ENCODE results near the gene EBF3. TPM values are rescaled to one million over a fixed set of nuclear protein-coding genes. Genes with fewer than 3 reads are reported as not detected.

The EBF3 gene
- total RNA-seq, 2 experiments from 2014 or later = not detected

DNA sequence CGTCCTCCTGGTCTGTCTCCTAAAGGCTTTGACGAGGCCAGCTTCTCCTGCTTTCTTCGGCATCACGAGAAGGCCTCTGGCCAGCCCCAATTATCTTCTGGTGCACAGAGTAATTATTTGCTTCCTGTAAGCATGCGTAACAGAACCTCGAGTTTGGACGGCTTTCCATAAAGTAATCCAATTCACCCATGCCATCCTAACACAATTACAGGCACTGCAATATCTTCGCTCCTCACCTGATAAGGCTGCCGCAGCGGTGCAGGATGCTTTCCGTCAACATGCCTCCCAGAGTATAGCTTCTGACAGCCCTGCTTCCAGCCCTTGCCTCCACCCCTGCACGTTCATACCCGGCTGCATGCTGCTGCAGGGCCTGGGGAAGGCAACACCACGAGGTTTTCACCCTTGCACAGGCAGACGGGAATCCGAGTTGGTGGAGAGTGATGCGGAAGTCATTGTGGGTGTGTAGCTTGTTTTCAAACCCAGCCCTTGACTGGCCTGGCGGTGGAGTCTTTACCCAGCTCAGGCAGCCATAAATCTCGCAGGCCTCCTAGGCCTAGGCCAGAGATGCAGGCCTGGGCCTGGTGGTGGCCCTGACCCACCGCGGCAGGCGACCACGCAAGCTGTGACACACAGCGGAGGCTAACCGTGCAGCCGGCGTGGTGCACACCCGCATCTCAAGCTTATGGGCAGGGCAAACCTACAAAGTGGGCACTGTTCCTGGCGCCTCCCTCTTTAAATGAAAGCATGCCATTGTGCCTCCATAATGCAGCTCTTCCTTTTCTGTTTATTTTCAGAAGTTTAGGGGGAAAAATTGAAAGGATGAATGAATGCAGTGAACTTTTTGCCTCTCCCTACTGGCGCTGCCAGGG is 12.7 kb downstream of the EBF3 start:
- DNase-seq = no peak
- ChIA-PET POLR2A (no interaction called here), CTCF (no interaction called here)
- Mint-ChIP-seq H3K9me3 (no peaks in the 10 kb centered on the region), H3K4me3 (no peak overlapping the region), H3K4me1 (ENCODE audit: low read depth) (no peaks in the 10 kb centered on the region), H3K36me3 (ENCODE audit: low read depth) (no peaks in the 10 kb centered on the region), H3K27me3 (peaks cover 74% of the 10 kb centered on the region), H3K27ac (no peak overlapping the region)
- Histone ChIP-seq H3K27me3 (ENCODE audit: control insufficient read depth in 1 of 2, insufficient read depth in 2 of 2, low read length in 2 of 2) (peaks cover 23 to 39% of the 10 kb centered on the region in 2 experiments), H3K9me3 (ENCODE audit: control insufficient read depth in 1 of 2, insufficient read depth in 1 of 2, low read length in 2 of 2) (peaks cover 0 to 11% of the 10 kb centered on the region in 2 experiments), H3K4me3 (ENCODE audit: low read length) (no peak overlapping the region), H3K4me1 (ENCODE audit: insufficient read depth, low read length) (no peaks in the 10 kb centered on the region), H3K36me3 (ENCODE audit: insufficient read depth, low read length) (no peaks in the 10 kb centered on the region), H3K27ac (ENCODE audit: low read depth in 1 of 2, low read length in 2 of 2) (no peak overlapping the region)
- intact Hi-C loops (cut with DNase I, micrococcal nuclease) = loop anchor here in 1 of 2 experiments (10.0 kb wide), 1 partner anchor 163 kb away; the partner anchor contains the start of gene C10orf143
- ATAC-seq (ENCODE audit: poor library complexity) = no peak
- TF ChIP-seq, protein P1, sequence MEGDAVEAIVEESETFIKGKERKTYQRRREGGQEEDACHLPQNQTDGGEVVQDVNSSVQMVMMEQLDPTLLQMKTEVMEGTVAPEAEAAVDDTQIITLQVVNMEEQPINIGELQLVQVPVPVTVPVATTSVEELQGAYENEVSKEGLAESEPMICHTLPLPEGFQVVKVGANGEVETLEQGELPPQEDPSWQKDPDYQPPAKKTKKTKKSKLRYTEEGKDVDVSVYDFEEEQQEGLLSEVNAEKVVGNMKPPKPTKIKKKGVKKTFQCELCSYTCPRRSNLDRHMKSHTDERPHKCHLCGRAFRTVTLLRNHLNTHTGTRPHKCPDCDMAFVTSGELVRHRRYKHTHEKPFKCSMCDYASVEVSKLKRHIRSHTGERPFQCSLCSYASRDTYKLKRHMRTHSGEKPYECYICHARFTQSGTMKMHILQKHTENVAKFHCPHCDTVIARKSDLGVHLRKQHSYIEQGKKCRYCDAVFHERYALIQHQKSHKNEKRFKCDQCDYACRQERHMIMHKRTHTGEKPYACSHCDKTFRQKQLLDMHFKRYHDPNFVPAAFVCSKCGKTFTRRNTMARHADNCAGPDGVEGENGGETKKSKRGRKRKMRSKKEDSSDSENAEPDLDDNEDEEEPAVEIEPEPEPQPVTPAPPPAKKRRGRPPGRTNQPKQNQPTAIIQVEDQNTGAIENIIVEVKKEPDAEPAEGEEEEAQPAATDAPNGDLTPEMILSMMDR (IDR thresholded peaks at IDR 0.05) = no peak

GRCh38 chr10:129950676-129951075 is 13.4 kb downstream of the EBF3 start:
- peaks cover 18 to 33% of the 10 kb centered on the region in 2 experiments for H3K27me3 ChIP-seq (ENCODE audit: control insufficient read depth in 1 of 2, insufficient read depth in 2 of 2, low read length in 2 of 2)
- Mint-ChIP-seq H3K27ac (no peak overlapping the region), H3K9me3 (no peaks in the 10 kb centered on the region), H3K27me3 (peaks cover 74% of the 10 kb centered on the region), H3K36me3 (ENCODE audit: low read depth) (no peaks in the 10 kb centered on the region), H3K4me1 (ENCODE audit: low read depth) (no peaks in the 10 kb centered on the region), H3K4me3 (no peak overlapping the region)
- CTCF ChIA-PET = no interaction called here
- no peak overlapping the region for H3K4me3 ChIP-seq (ENCODE audit: low read length)
- H3K4me1 ChIP-seq (ENCODE audit: insufficient read depth, low read length) = no peaks in the 10 kb centered on the region
- ATAC-seq (ENCODE audit: poor library complexity) (no peak), DNase-seq (no peak)
- POLR2A ChIA-PET = no interaction called here
- no peaks in the 10 kb centered on the region for H3K36me3 ChIP-seq (ENCODE audit: insufficient read depth, low read length)
- H3K27ac ChIP-seq (ENCODE audit: low read depth in 1 of 2, low read length in 2 of 2) = no peak overlapping the region
- peaks cover 0 to 9% of the 10 kb centered on the region in 2 experiments for H3K9me3 ChIP-seq (ENCODE audit: control insufficient read depth in 1 of 2, insufficient read depth in 1 of 2, low read length in 2 of 2)
- TF ChIP-seq, protein P1 (IDR thresholded peaks at IDR 0.05) = no peak
- intact Hi-C loops (cut with DNase I, micrococcal nuclease) = loop anchor here in 1 of 2 experiments (10.0 kb wide), 1 partner anchor 164 kb away; the partner anchor contains the start of gene C10orf143

- H3K9me3 Mint-ChIP-seq = no peaks in the 10 kb centered on the region
- peaks cover 71% of the 10 kb centered on the region for H3K27me3 Mint-ChIP-seq
- Histone ChIP-seq H3K4me1 (ENCODE audit: insufficient read depth, low read length) (no peaks in the 10 kb centered on the region), H3K27me3 (ENCODE audit: control insufficient read depth in 1 of 2, insufficient read depth in 2 of 2, low read length in 2 of 2) (peaks cover 18 to 26% of the 10 kb centered on the region in 2 experiments), H3K27ac (ENCODE audit: low read depth in 1 of 2, low read length in 2 of 2) (no peak overlapping the region), H3K9me3 (ENCODE audit: control insufficient read depth in 1 of 2, insufficient read depth in 1 of 2, low read length in 2 of 2) (peaks cover 0 to 9% of the 10 kb centered on the region in 2 experiments), H3K4me3 (ENCODE audit: low read length) (no peak overlapping the region), H3K36me3 (ENCODE audit: insufficient read depth, low read length) (no peaks in the 10 kb centered on the region)
- ChIA-PET CTCF (no interaction called here), POLR2A (no interaction called here)
- no peak overlapping the region for H3K4me3 Mint-ChIP-seq
- ATAC-seq (ENCODE audit: poor library complexity) (no peak), DNase-seq (no peak)
- H3K27ac Mint-ChIP-seq = no peak overlapping the region
- H3K36me3 Mint-ChIP-seq (ENCODE audit: low read depth) = no peaks in the 10 kb centered on the region
- H3K4me1 Mint-ChIP-seq (ENCODE audit: low read depth) = no peaks in the 10 kb centered on the region
- TF ChIP-seq, protein P1 (IDR thresholded peaks at IDR 0.05) = no peak
- intact Hi-C loops (cut with DNase I, micrococcal nuclease) = loop anchor here in 1 of 2 experiments (10.0 kb wide), 1 partner anchor 165 kb away; the partner anchor contains the start of gene C10orf143
Measured at GRCh38 chr10:129949891-129950291, 14.2 kb downstream of the EBF3 start.
